H1 (cell line): ENCODE results near the gene AK8. TPM values are rescaled to one million over a fixed set of nuclear protein-coding genes. Genes with fewer than 3 reads are reported as not detected.

Experiments used
- CTCF ChIA-PET: fragments of 300-600 bp; sonication (Branson Sonifier 250); formaldehyde crosslinking; loops from one replicate; lab custom pipeline; 2021; ENCODE audit not compliant: partially characterized antibody; lab: Charles Lee
- POLR2A ChIA-PET: fragments of 300-600 bp; sonication (Branson Sonifier 250); formaldehyde crosslinking; loops from one replicate; lab custom pipeline; 2021; ENCODE audit warnings: inconsistent platforms; ENCODE audit not compliant: partially characterized antibody; lab: Charles Lee
- DNase-seq, 2 experiments: peaks; one replicate each; pipeline versions ENCODE4 v3.0.0 to v3.0.0-alpha.2; 2010 to 2022; ENCODE audit warnings: low spot score in 2 of 2, low read depth in 1 of 2, mixed read lengths in 1 of 2
- FAIRE-seq: peaks from 2 replicates; lab custom pipeline; 2011; peaks lifted over from hg19 to GRCh38; lab: Jason Lieb, UNC
- H2AFZ ChIP-seq: 2 replicates; pipeline ENCODE4 v1.8.1; 2012; ENCODE audit warnings: low read length, inconsistent platforms
- H2AK5ac ChIP-seq: 2 replicates; pipeline ENCODE4 v1.6.1; 2013; ENCODE audit warnings: low read depth, low read length
- H2BK120ac ChIP-seq: replicated peaks from 2 replicates; pipeline ENCODE3; 2013; ENCODE audit warnings: low read depth, low read length, inconsistent platforms
- H2BK12ac ChIP-seq: 2 replicates; pipeline ENCODE4 v1.6.1; 2013; ENCODE audit warnings: low read depth, low read length
- H2BK15ac ChIP-seq: 2 replicates; pipeline ENCODE4 v1.6.1; 2013; ENCODE audit warnings: low read length
- H2BK20ac ChIP-seq: 2 replicates; pipeline ENCODE4 v1.6.1; 2013; ENCODE audit warnings: low read length
- H2BK5ac ChIP-seq: 2 replicates; pipeline ENCODE4 v1.6.1; 2013; ENCODE audit warnings: low read depth, low read length
- H3K14ac ChIP-seq: 2 replicates; pipeline ENCODE4 v1.6.1; 2013; ENCODE audit warnings: inconsistent platforms; ENCODE audit not compliant: insufficient read length
- H3K18ac ChIP-seq: 2 replicates; pipeline ENCODE4 v1.6.1; 2013; ENCODE audit warnings: low read length; ENCODE audit errors: extremely low read depth
- H3K23ac ChIP-seq: 2 replicates; pipeline ENCODE4 v1.6.1; 2013; ENCODE audit warnings: inconsistent platforms; ENCODE audit not compliant: insufficient read length
- H3K23me2 ChIP-seq: 2 replicates; pipeline ENCODE4 v1.6.1; 2013; ENCODE audit warnings: low read depth, low read length
- H3K27ac ChIP-seq: 2 replicates; pipeline ENCODE4 v1.6.1; 2011; ENCODE audit warnings: low read depth, low read length, inconsistent platforms
- H3K27me3 ChIP-seq, 4 experiments: replicated peaks in 1 of 4; 1 replicate in 1 of 4; 2 replicates in 3 of 4; pipeline versions ENCODE4 v1.6.1 to v1.8.1; 2011 to 2013; ENCODE audit warnings: low read length in 3 of 4, mild to moderate bottlenecking in 3 of 4, inconsistent platforms in 2 of 4, mixed read lengths in 2 of 4, moderate library complexity in 1 of 4; ENCODE audit not compliant: control insufficient read depth in 3 of 4, insufficient read depth in 3 of 4; ENCODE audit errors: extremely low read depth in 1 of 4
- H3K36me3 ChIP-seq, 4 experiments: 2 replicates each; pipeline versions ENCODE4 v1.6.1 to v1.8.1; 2011 to 2013; ENCODE audit warnings: mild to moderate bottlenecking in 4 of 4, low read length in 3 of 4, moderate library complexity in 2 of 4, control low read depth in 1 of 4, inconsistent platforms in 1 of 4; ENCODE audit not compliant: insufficient read depth in 4 of 4, control insufficient read depth in 2 of 4
- H3K4ac ChIP-seq: replicated peaks from 2 replicates; pipeline ENCODE3; 2013; ENCODE audit warnings: low read length, low read depth, mixed read lengths, inconsistent platforms; ENCODE audit not compliant: insufficient read length
- H3K4me1 ChIP-seq, 4 experiments: replicated peaks in 1 of 4; 1 replicate in 1 of 4; 2 replicates in 3 of 4; pipeline versions ENCODE4 v1.6.1 to v1.8.1; 2011 to 2013; ENCODE audit warnings: low read length in 3 of 4, inconsistent platforms in 2 of 4, mixed read lengths in 1 of 4; ENCODE audit not compliant: insufficient read depth in 4 of 4, control insufficient read depth in 3 of 4
- H3K4me2 ChIP-seq, 2 experiments: 2 replicates each; pipeline versions ENCODE4 v1.6.1 to v1.8.1; 2011 to 2013; ENCODE audit warnings: low read depth in 2 of 2, low read length in 2 of 2, control low read depth in 1 of 2, inconsistent platforms in 1 of 2, mild to moderate bottlenecking in 1 of 2; ENCODE audit not compliant: insufficient read depth in 1 of 2
- H3K4me3 ChIP-seq, 4 experiments: fragments of 200-600, 300-600 bp in 1 of 4; sonication (generic), shearing (Covaris generic), sonication (Bioruptor Twin) in 1 of 4; 2 replicates each; pipeline versions ENCODE4 v1.5.1 to v1.8.1; 2011 to 2016; ENCODE audit warnings: low read length in 4 of 4, low read depth in 3 of 4, control low read depth in 2 of 4, inconsistent platforms in 2 of 4, mild to moderate bottlenecking in 2 of 4, mixed read lengths in 1 of 4, moderate library complexity in 1 of 4; ENCODE audit not compliant: insufficient read depth in 2 of 4; ENCODE audit errors: extremely low read depth in 1 of 4
- H3K56ac ChIP-seq: replicated peaks from 2 replicates; pipeline ENCODE3; 2013; ENCODE audit warnings: low read depth, mild to moderate bottlenecking, mixed read lengths, low read length, inconsistent platforms; ENCODE audit not compliant: insufficient read length
- H3K79me1 ChIP-seq: 2 replicates; pipeline ENCODE4 v1.6.1; 2013; ENCODE audit warnings: low read depth, low read length, control low read depth
- H3K79me2 ChIP-seq, 2 experiments: 2 replicates each; pipeline versions ENCODE4 v1.6.1 to v1.8.1; 2012 to 2013; ENCODE audit warnings: low read length in 2 of 2, mild to moderate bottlenecking in 2 of 2, inconsistent platforms in 1 of 2; ENCODE audit not compliant: insufficient read depth in 2 of 2, control insufficient read depth in 1 of 2
- H3K9ac ChIP-seq, 4 experiments: replicated peaks in 1 of 4; 1 replicate in 1 of 4; 2 replicates in 3 of 4; pipeline versions ENCODE4 v1.6.1 to v1.8.1; 2011 to 2013; ENCODE audit warnings: low read depth in 3 of 4, low read length in 3 of 4, control low read depth in 2 of 4, mild to moderate bottlenecking in 2 of 4, moderate library complexity in 2 of 4, inconsistent platforms in 1 of 4; ENCODE audit errors: extremely low read depth in 1 of 4
- H3K9me3 ChIP-seq, 2 experiments: 2 replicates each; pipeline versions ENCODE4 v1.6.1 to v1.8.1; 2012 to 2013; ENCODE audit warnings: mild to moderate bottlenecking in 2 of 2, moderate library complexity in 2 of 2, control low read depth in 1 of 2, inconsistent platforms in 1 of 2, low read depth in 1 of 2, low read length in 1 of 2, mixed read lengths in 1 of 2; ENCODE audit not compliant: insufficient read depth in 2 of 2
- H4K20me1 ChIP-seq, 2 experiments: replicated peaks in 1 of 2; 2 replicates each; pipeline versions ENCODE3 to v1.8.1; 2011 to 2013; ENCODE audit warnings: inconsistent platforms in 2 of 2, low read length in 2 of 2, mild to moderate bottlenecking in 1 of 2; ENCODE audit not compliant: insufficient read depth in 2 of 2, control insufficient read depth in 1 of 2
- H4K5ac ChIP-seq: 2 replicates; pipeline ENCODE4 v1.6.1; 2013; ENCODE audit warnings: low read length, low read depth, mixed read lengths, inconsistent platforms; ENCODE audit not compliant: insufficient read length
- H4K8ac ChIP-seq: 2 replicates; pipeline ENCODE4 v1.8.0; 2013; ENCODE audit warnings: mild to moderate bottlenecking, moderate library complexity, low read length, inconsistent platforms; ENCODE audit not compliant: insufficient read depth; ENCODE audit errors: extremely low read depth
- H4K91ac ChIP-seq: replicated peaks from 2 replicates; pipeline ENCODE3; 2013; ENCODE audit warnings: low read length, mixed read lengths, inconsistent platforms; ENCODE audit not compliant: insufficient read length
- CBX8 ChIP-seq: fragments of 300-800, 300-1000 bp; sonication (generic); IDR thresholded peaks from 2 replicates; pipeline ENCODE4 v1.7.1; 2016; ENCODE audit warnings: low read depth, low read length, borderline replicate concordance
- EGR1 ChIP-seq: IDR thresholded peaks from 2 replicates; pipeline ENCODE4 v1.6.1; 2011; ENCODE audit warnings: low read depth, low read length, borderline replicate concordance
- GABPA ChIP-seq: IDR thresholded peaks from 2 replicates; pipeline ENCODE4 v1.6.1; 2011; ENCODE audit warnings: mild to moderate bottlenecking, low read length, moderate library complexity, borderline replicate concordance; ENCODE audit not compliant: insufficient read depth
- GTF2F1 ChIP-seq: IDR thresholded peaks from 2 replicates; pipeline ENCODE4 v1.6.1; 2012; ENCODE audit warnings: low read depth, low read length, improper control_type of control experiment, borderline replicate concordance
- JUN ChIP-seq: IDR thresholded peaks from 2 replicates; pipeline ENCODE4 v1.6.1; 2011; ENCODE audit warnings: low read depth, mild to moderate bottlenecking, improper control_type of control experiment, low read length
- KDM1A ChIP-seq: fragments of 200-600, 300-600 bp; sonication (generic); IDR thresholded peaks from 2 replicates; pipeline ENCODE4 v1.7.1; 2016; ENCODE audit warnings: mild to moderate bottlenecking, low read length, borderline replicate concordance
- KDM5A ChIP-seq: fragments of 200-600 bp; IDR thresholded peaks from 2 replicates; pipeline ENCODE4 v1.7.1; 2012; ENCODE audit warnings: mild to moderate bottlenecking, low read length, inconsistent platforms, mixed read lengths
- NANOG ChIP-seq: IDR thresholded peaks from 2 replicates; pipeline ENCODE4 v1.6.1; 2011; ENCODE audit warnings: low read length, low read depth, mild to moderate bottlenecking, inconsistent platforms; ENCODE audit not compliant: insufficient read depth, poor library complexity, severe bottlenecking
- NRF1 ChIP-seq: IDR thresholded peaks from 2 replicates; pipeline ENCODE4 v1.6.1; 2011; ENCODE audit warnings: mild to moderate bottlenecking, low read depth, low read length, improper control_type of control experiment
- POLR2A ChIP-seq, 2 experiments: IDR thresholded peaks; 1 replicate in 1 of 2; 2 replicates in 1 of 2; pipeline ENCODE4 v1.6.1; 2011; ENCODE audit warnings: low read depth in 2 of 2, low read length in 2 of 2, mild to moderate bottlenecking in 2 of 2; ENCODE audit errors: control extremely low read depth in 1 of 2
- POU5F1 ChIP-seq: IDR thresholded peaks from 2 replicates; pipeline ENCODE4 v1.6.1; 2011; ENCODE audit warnings: low read depth, mild to moderate bottlenecking, low read length, moderate library complexity
- SP2 ChIP-seq: IDR thresholded peaks from 2 replicates; pipeline ENCODE4 v1.6.1; 2012; ENCODE audit warnings: mild to moderate bottlenecking, low read length, inconsistent platforms
- TAF7 ChIP-seq: optimal IDR thresholded peaks from 2 replicates; pipeline ENCODE3; 2011; ENCODE audit warnings: low read depth, mild to moderate bottlenecking, inconsistent platforms, low read length, moderate library complexity, borderline replicate concordance
- TCF12 ChIP-seq: IDR thresholded peaks from 2 replicates; pipeline ENCODE4 v1.6.1; 2011; ENCODE audit warnings: low read depth, mild to moderate bottlenecking, low read length
- ZNF274 ChIP-seq: IDR thresholded peaks from 2 replicates; pipeline ENCODE4 v1.7.0; 2012; ENCODE audit warnings: low read length, borderline replicate concordance; ENCODE audit errors: extremely low read depth
- WGBS, 2 experiments: shearing (Covaris generic) in 1 of 2; methylation state at CpG; one replicate each; pipeline versions ENCODE4 v1.1.6 to v1.1.7; 2013 to 2015; ENCODE audit warnings: low lambda C conversion rate in 2 of 2, mixed read lengths in 2 of 2, inconsistent platforms in 1 of 2, low coverage in 1 of 2, missing lambda C conversion rate in 1 of 2; ENCODE audit not compliant: insufficient replicate concordance in 2 of 2, insufficient coverage in 1 of 2, insufficient read length in 1 of 2; ENCODE audit errors: extremely low coverage in 1 of 2, missing lambda C conversion rate in 1 of 2; 5-methylcytosine and 5-hydroxymethylcytosine counted together
- polyA plus RNA-seq, 7 experiments: library from polyadenylated mRNA; depleted of rRNA in 3 of 7; stranded (reverse) in 5 of 7; unstranded in 2 of 7; fragments of >200 nt in 5 of 7; fragments of 200-250 nt in 2 of 7; gene quantifications; 1 replicate in 5 of 7; 2 replicates in 1 of 7; 4 replicates in 1 of 7; pipeline versions ENCODE4 v1.2.1 to v1.2.3, GENCODE V29; 2011 to 2013; ENCODE audit warnings: missing spikeins in 2 of 7, mixed read lengths in 2 of 7
- total RNA-seq: library from RNA; stranded (reverse); fragmentation: NEBNext Ultra II Directional; extraction: Animal tissue kit (Norgen Biotek cat#: 25700); gene quantifications from 2 replicates; pipeline ENCODE4 v1.2.1, GENCODE V29; 2021

Gene AK8
- total and polyA plus RNA-seq, 2 of the 8 experiments (the other 6 are each of a cell fraction or from before 2014, with no cell fraction given), result 0.35 to 0.48 TPM

GRCh38 chr9:132858751-132859150 is 19.3 kb downstream of the AK8 start:
- H4K20me1 ChIP-seq, result no peaks in the 10 kb centered on the region
- no peak overlapping the region for H2BK15ac ChIP-seq
- no peak overlapping the region for H2AK5ac ChIP-seq
- no peak overlapping the region for H4K91ac ChIP-seq
- no peak overlapping the region for H2BK12ac ChIP-seq
- no peak overlapping the region for H3K23ac ChIP-seq
- no peak overlapping the region for H3K27ac ChIP-seq
- no peak overlapping the region for H4K8ac ChIP-seq
- no peaks in the 10 kb centered on the region for H3K79me2 ChIP-seq
- no peak overlapping the region for H3K4me3 ChIP-seq
- H3K9me3 ChIP-seq, result no peaks in the 10 kb centered on the region
- no peak overlapping the region for H3K14ac ChIP-seq
- H3K79me1 ChIP-seq, result no peaks in the 10 kb centered on the region
- WGBS, 2 experiments, result 87% methylated on average over 6 of the region's 7 CpGs; no CpG with 5 or more reads in 1 of the 2 experiments
- DNase-seq, result no peak
- no peak overlapping the region for H2AFZ ChIP-seq
- peaks cover 0 to 20% (median 9%) of the 10 kb centered on the region in 4 experiments; a peak in 6 of 7 replicates for H3K4me1 ChIP-seq
- no peaks in the 10 kb centered on the region for H3K36me3 ChIP-seq
- H3K56ac ChIP-seq, result no peak overlapping the region
- 0 out of 2 replicates have a peak overlapping the region, but pooled peaks have one; percentile 7 for H2BK20ac ChIP-seq
- H2BK5ac ChIP-seq, result no peak overlapping the region
- TF ChIP-seq TAF7, result no peak
- TF ChIP-seq POLR2A (IDR thresholded peaks at IDR 0.05; ENCODE audit: control extremely low read depth in 1 of 2, low read depth in 2 of 2, low read length in 2 of 2), result no peak
- no peak for TF ChIP-seq GTF2F1
- TF ChIP-seq EGR1, result no peak
- no peak for TF ChIP-seq NANOG
- no peak for TF ChIP-seq ZNF274
- no peak for TF ChIP-seq CBX8
- TF ChIP-seq NRF1, result no peak
- no peak for TF ChIP-seq KDM1A
- TF ChIP-seq TCF12, result no peak
- no peak for TF ChIP-seq JUN
- no peak for TF ChIP-seq GABPA
- TF ChIP-seq KDM5A, result no peak
- TF ChIP-seq SP2, result no peak
- TF ChIP-seq POU5F1, result no peak
- TF ChIP-seq, all 59 proteins: peak for 0
- Histone ChIP-seq H3K4ac (no peak overlapping the region), H2BK120ac (no peak overlapping the region), H3K9ac (no peak overlapping the region), H3K4me2 (no peak overlapping the region), H3K23me2 (no peaks in the 10 kb centered on the region), H3K18ac (no peak overlapping the region), H4K5ac (no peak overlapping the region), H3K27me3 (no peaks in the 10 kb centered on the region; a peak in 2 of 7 replicates)
- POLR2A ChIA-PET, result no interaction called here
- FAIRE-seq, result no peak
- CTCF ChIA-PET, result interaction anchor here (0.7 to 2.4 kb wide), 4 partner anchors 10 to 329 kb away, joined by 3 to 15 read pairs (median 4); no protein-coding TSS in a partner anchor
